ENCODE measurements around the gene MTAP.

MTAP gene

GRCh38 chr9:21969951-21970799 lies 167.7 kb downstream of the MTAP start:
- no peak for DNase-seq (ENCODE audit: low spot score)

- no peak for DNase-seq (ENCODE audit: low spot score)
These were observed 168.6 kb downstream of the MTAP start for GRCh38 chr9:21970800-21971640.

DNA sequence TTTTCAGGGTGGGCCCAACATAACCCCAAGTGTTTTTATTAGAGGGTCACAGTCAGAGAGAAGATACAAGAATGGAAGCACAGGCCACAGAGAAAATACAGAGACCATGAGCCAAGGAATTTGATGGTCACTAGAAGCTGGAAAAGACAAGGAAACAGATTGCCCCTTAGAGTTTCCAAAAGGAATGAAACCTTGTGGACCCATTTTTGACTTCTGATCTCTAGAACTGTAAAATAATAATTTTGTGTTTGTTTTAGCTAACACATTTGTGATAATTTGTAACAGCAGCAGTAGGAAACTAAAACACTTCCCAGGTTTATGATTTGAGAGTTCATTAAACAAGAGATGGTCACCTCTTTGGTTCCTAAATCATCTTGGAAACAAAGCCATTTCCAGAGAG lies 169.9 kb downstream of the MTAP start:
- no peak for DNase-seq (ENCODE audit: low spot score)

GRCh38 chr9:21974343-21974721 lies 171.9 kb downstream of the MTAP start:
- no peak for DNase-seq (ENCODE audit: low spot score)

DNA sequence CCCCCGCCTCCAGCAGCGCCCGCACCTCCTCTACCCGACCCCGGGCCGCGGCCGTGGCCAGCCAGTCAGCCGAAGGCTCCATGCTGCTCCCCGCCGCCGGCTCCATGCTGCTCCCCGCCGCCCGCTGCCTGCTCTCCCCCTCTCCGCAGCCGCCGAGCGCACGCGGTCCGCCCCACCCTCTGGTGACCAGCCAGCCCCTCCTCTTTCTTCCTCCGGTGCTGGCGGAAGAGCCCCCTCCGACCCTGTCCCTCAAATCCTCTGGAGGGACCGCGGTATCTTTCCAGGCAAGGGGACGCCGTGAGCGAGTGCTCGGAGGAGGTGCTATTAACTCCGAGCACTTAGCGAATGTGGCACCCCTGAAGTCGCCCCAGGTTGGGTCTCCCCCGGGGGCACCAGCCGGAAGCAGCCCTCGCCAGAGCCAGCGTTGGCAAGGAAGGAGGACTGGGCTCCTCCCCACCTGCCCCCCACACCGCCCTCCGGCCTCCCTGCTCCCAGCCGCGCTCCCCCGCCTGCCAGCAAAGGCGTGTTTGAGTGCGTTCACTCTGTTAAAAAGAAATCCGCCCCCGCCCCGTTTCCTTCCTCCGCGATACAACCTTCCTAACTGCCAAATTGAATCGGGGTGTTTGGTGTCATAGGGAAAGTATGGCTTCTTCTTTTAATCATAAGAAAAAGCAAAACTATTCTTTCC lies 172.4 kb downstream of the MTAP start:
- DNase-seq (ENCODE audit: low spot score): no peak

DNA sequence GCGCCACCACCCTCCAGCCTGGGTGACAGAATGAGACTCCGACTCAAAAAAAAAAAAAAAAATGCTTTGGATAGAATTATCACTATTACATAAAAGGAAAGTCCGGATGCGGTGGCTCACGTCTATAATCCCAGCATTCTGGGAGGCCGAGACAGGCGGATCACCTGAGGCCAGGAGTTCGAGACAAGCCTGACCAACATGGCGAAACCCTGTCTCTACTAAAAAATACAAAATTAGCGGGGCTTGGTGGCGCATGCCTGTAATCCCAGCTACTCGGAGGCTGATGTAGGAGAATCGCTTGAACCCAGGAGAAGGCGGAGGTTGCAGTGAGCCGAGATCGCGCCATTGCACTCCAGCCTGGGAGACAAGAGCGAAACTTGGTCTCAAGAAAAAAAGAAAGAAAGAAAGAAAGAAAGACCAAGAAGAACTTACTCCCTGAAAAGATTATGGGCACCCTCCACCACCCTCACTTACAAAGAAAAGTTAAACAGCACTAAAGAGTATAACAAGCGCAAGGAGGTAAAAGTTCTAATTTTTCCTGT lies 174.0 kb downstream of the MTAP start:
- no peak for DNase-seq (ENCODE audit: low spot score)

- DNase-seq (ENCODE audit: low spot score): no peak
These were observed 180.0 kb downstream of the MTAP start for GRCh38 chr9:21982391-21982790.

DNA sequence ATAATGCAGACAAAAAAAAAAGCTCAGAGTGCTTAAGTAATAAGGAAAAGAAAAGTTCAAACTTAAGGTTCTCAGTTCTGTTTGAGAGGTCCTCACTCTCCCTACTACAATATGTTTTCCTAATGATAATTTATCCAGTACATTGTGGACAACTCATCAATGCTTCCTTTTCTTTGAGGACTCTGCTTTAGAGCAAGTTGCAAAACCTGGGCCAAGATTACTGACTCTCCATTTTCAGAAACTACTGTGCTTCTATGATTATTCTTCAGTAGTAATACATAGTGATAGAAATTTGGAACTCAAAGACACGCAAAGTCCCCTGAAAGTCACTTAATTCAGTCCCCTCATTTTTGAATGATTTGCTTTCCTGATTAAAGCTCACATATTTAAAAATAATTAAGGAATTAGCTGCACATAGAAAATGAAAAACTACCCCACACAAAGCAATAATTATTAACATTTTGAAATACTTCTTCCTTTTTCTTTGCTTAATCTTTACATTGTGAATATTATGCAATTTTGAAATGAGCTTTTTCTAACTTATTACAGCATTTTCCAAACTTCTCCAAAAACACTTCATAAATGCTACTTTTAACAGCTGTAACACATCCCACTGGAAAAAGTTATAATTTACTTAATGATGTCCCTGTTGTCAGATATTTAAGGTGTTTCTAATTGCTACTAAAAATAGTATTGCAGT lies 180.6 kb downstream of the MTAP start:
- no peak for DNase-seq (ENCODE audit: low spot score)

GRCh38 chr9:21983561-21983935 lies 181.1 kb downstream of the MTAP start:
- no peak for DNase-seq (ENCODE audit: low spot score)

DNA sequence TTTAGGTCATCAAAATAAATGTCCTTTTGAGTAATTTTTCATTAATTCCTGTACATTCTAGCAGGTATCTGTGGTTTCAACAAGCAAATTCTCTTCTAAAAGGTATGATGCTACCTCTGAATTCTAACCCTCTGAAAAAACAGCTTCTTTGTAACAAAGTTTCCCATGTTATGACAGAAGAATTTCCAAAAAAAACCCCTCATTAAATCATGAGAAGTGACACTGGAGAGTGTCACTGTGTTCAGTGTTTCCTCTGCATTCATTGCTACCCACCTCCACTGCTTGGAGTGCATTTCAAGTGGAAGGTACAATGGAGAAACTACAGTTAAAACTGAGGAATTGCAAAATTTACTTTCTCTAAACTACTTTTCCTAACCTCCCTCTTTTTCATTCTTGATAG lies 181.7 kb downstream of the MTAP start:
- DNase-seq (ENCODE audit: low spot score): no peak

- DNase-seq (ENCODE audit: low spot score): no peak
These were observed 183.7 kb downstream of the MTAP start for GRCh38 chr9:21985964-21986667.

Measured in RKO (cell line).